Fibroblast of skin of scalp (primary cell): ENCODE data around the gene MYLK2.
A peak's percentile ranks its signal among the peaks of the same experiment; 100 is the strongest.

Experiments used
- DNase-seq: peaks from one replicate; pipeline ENCODE4 v3.0.0-alpha.2; 2013

Gene MYLK2

GRCh38 chr20:31879143-31879987, 60.2 kb downstream of the MYLK2 start:
- DNase-seq: peak; percentile 94

GRCh38 chr20:31881945-31882344, 62.8 kb downstream of the MYLK2 start:
- no peak for DNase-seq

GRCh38 chr20:31883829-31884228, 64.7 kb downstream of the MYLK2 start:
- DNase-seq: no peak
